NCI-H187 (cell line): Measurements from ENCODE around the gene JAKMIP1.

Source experiments
- DNase-seq, 2 experiments: peaks; one replicate each; lab custom pipeline; 2025; lab: John Stamatoyannopoulos, UW

JAKMIP1 gene

GRCh38 chr4:6180841-6181631, 19.3 kb downstream of the JAKMIP1 start:
- no peak for DNase-seq

GRCh38 chr4:6179362-6179761, 21.0 kb downstream of the JAKMIP1 start:
- DNase-seq, result no peak

GRCh38 chr4:6178757-6179156, 21.6 kb downstream of the JAKMIP1 start:
- no peak for DNase-seq

GRCh38 chr4:6177587-6178197, 22.7 kb downstream of the JAKMIP1 start:
- no peak for DNase-seq

- DNase-seq, result no peak
Observed at GRCh38 chr4:6175426-6175825, 24.9 kb downstream of the JAKMIP1 start.

GRCh38 chr4:6172927-6173200, 27.5 kb downstream of the JAKMIP1 start:
- no peak for DNase-seq

- no peak for DNase-seq
Observed at GRCh38 chr4:6172093-6172926, 28.0 kb downstream of the JAKMIP1 start.

- no peak for DNase-seq
Observed at GRCh38 chr4:6169239-6169638, 31.1 kb downstream of the JAKMIP1 start.

GRCh38 chr4:6165766-6166165, 34.6 kb downstream of the JAKMIP1 start:
- DNase-seq, result no peak

- no peak for DNase-seq
Observed at GRCh38 chr4:6162885-6163284, 37.5 kb downstream of the JAKMIP1 start.

GRCh38 chr4:6161921-6162464, 38.4 kb downstream of the JAKMIP1 start:
- DNase-seq, result no peak

GRCh38 chr4:6160536-6160935, 39.8 kb downstream of the JAKMIP1 start:
- DNase-seq, result no peak

- no peak for DNase-seq
Observed at GRCh38 chr4:6157926-6158325, 42.4 kb downstream of the JAKMIP1 start.

GRCh38 chr4:6155996-6156750, 44.2 kb downstream of the JAKMIP1 start:
- no peak for DNase-seq

- no peak for DNase-seq
Observed at GRCh38 chr4:6154875-6155274, 45.5 kb downstream of the JAKMIP1 start.

- no peak for DNase-seq
Observed at GRCh38 chr4:6153874-6154273, 46.5 kb downstream of the JAKMIP1 start.

GRCh38 chr4:6152869-6153705, 47.3 kb downstream of the JAKMIP1 start:
- DNase-seq, result no peak

- no peak for DNase-seq
Observed at GRCh38 chr4:6150046-6150735, 50.2 kb downstream of the JAKMIP1 start.

GRCh38 chr4:6148506-6149205, 51.7 kb downstream of the JAKMIP1 start:
- DNase-seq, result no peak

GRCh38 chr4:6147441-6147840, 52.9 kb downstream of the JAKMIP1 start:
- DNase-seq, result no peak
